Neural cell (in vitro differentiated cells): ENCODE measurements around the gene CFAP61.

Experiments used
- POLR2AphosphoS5 ChIP-seq: IDR thresholded peaks from 2 replicates; pipeline ENCODE4 v1.6.1; 2012
- RAD21 ChIP-seq: fragments of 450-650 bp; conservative IDR thresholded peaks from 2 replicates; pipeline ENCODE4 v1.6.1; 2014; ENCODE audit warnings: antibody characterized with exemption, mild to moderate bottlenecking, moderate library complexity
- TAF1 ChIP-seq: IDR thresholded peaks from 2 replicates; pipeline ENCODE4 v1.6.1; 2012; ENCODE audit warnings: low read depth
- TF ChIP-seq, protein P1 (sequence below): fragments of 450-650 bp; IDR thresholded peaks from 2 replicates; pipeline ENCODE4 v1.5.1; 2014; ENCODE audit warnings: antibody characterized with exemption, mild to moderate bottlenecking, moderate library complexity; ENCODE audit not compliant: poor library complexity, severe bottlenecking

DNA sequence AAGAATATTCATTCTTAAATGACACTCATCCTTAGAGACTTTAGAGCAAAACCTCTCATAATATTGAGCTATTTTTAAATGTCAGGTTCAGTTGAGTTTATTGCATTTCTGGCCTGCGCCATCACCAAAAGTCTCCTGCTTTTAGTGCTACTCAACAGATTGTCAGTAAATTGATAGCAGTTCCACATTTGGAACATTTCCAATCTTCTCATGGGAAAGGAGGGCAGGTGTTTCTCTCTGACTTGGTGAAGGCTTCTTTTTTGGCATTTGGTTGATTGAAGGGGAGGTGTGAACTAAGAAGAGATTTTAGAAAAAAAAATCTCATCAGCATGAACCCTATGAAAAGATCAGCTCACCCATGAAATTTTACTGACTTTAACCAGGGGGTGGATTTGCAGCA, 189.6 kb downstream of the CFAP61 start:
- TF ChIP-seq RAD21 (no peak), TAF1 (no peak), POLR2AphosphoS5 (no peak)
- TF ChIP-seq, protein P1, sequence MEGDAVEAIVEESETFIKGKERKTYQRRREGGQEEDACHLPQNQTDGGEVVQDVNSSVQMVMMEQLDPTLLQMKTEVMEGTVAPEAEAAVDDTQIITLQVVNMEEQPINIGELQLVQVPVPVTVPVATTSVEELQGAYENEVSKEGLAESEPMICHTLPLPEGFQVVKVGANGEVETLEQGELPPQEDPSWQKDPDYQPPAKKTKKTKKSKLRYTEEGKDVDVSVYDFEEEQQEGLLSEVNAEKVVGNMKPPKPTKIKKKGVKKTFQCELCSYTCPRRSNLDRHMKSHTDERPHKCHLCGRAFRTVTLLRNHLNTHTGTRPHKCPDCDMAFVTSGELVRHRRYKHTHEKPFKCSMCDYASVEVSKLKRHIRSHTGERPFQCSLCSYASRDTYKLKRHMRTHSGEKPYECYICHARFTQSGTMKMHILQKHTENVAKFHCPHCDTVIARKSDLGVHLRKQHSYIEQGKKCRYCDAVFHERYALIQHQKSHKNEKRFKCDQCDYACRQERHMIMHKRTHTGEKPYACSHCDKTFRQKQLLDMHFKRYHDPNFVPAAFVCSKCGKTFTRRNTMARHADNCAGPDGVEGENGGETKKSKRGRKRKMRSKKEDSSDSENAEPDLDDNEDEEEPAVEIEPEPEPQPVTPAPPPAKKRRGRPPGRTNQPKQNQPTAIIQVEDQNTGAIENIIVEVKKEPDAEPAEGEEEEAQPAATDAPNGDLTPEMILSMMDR = no peak
